HepG2 (cell line): ENCODE results near the gene SYMPK. TPM values are rescaled to one million over a fixed set of nuclear protein-coding genes. Genes with fewer than 3 reads are reported as not detected.

Experiments used
- BRD4 ChIP-seq: sonication (generic); formaldehyde crosslinking; IDR thresholded peaks from 2 replicates; pipeline ENCODE4 v1.4.0; 2020; ENCODE audit warnings: missing genetic modification reagents
- HBP1 ChIP-seq: IDR thresholded peaks from 2 replicates; pipeline ENCODE4 v1.6.1; 2016; ENCODE audit warnings: low read depth, control low read depth
- HOMEZ ChIP-seq: IDR thresholded peaks from 2 replicates; pipeline ENCODE4 v1.6.1; 2016; ENCODE audit warnings: low read depth
- HOXD1 ChIP-seq: sonication (generic); formaldehyde crosslinking; IDR thresholded peaks from 2 replicates; pipeline ENCODE4 v1.5.0; 2020; ENCODE audit warnings: missing genetic modification reagents
- KDM3A ChIP-seq: IDR thresholded peaks from 2 replicates; pipeline ENCODE4 v1.6.1; 2018; ENCODE audit warnings: low read depth, missing compliant biosample characterization
- MAF1 ChIP-seq: sonication (generic); formaldehyde crosslinking; IDR thresholded peaks from 2 replicates; pipeline ENCODE4 v1.5.0; 2020; ENCODE audit warnings: missing genetic modification reagents, borderline replicate concordance
- MYC ChIP-seq: sonication (generic); formaldehyde crosslinking; IDR thresholded peaks from 2 replicates; pipeline ENCODE4 v1.9.0; 2021; ENCODE audit warnings: missing genetic modification reagents, borderline replicate concordance
- RXRA ChIP-seq: sonication (generic); formaldehyde crosslinking; IDR thresholded peaks from 2 replicates; pipeline ENCODE4 v1.5.1; 2020; ENCODE audit warnings: missing genetic modification reagents
- THAP9 ChIP-seq: sonication (generic); formaldehyde crosslinking; IDR thresholded peaks from 2 replicates; pipeline ENCODE4; 2020; ENCODE audit warnings: missing genetic modification reagents, mild to moderate bottlenecking, borderline replicate concordance
- ZBTB4 ChIP-seq: sonication (generic); formaldehyde crosslinking; IDR thresholded peaks from 2 replicates; pipeline ENCODE4 v1.4.0; 2020; ENCODE audit warnings: missing genetic modification reagents, mild to moderate bottlenecking, borderline replicate concordance
- ZBTB42 ChIP-seq: sonication (generic); formaldehyde crosslinking; IDR thresholded peaks from 2 replicates; pipeline ENCODE4 v1.5.0; 2020; ENCODE audit warnings: mild to moderate bottlenecking, missing genetic modification reagents
- ZBTB44 ChIP-seq: sonication (generic); formaldehyde crosslinking; IDR thresholded peaks from 2 replicates; pipeline ENCODE4 v1.4.0; 2020; ENCODE audit warnings: missing genetic modification reagents
- ZFP37 ChIP-seq: sonication (generic); formaldehyde crosslinking; IDR thresholded peaks from 2 replicates; pipeline ENCODE4 v1.4.0; 2020; ENCODE audit warnings: missing genetic modification reagents, borderline replicate concordance
- ZNF580 ChIP-seq: IDR thresholded peaks from 2 replicates; pipeline ENCODE4 v1.6.1; 2016; ENCODE audit warnings: low read depth, borderline replicate concordance
- ZNF891 ChIP-seq: sonication (generic); formaldehyde crosslinking; IDR thresholded peaks from 2 replicates; pipeline ENCODE4 v1.5.0; 2020; ENCODE audit warnings: mild to moderate bottlenecking, missing genetic modification reagents
- polyA plus RNA-seq, 8 experiments: library from polyadenylated mRNA; depleted of rRNA in 3 of 8; stranded (reverse) in 7 of 8; unstranded in 1 of 8; fragments of >200 nt; fragmentation: Illumina TruSeq in 4 of 8; extraction: Trizol in 4 of 8; gene quantifications; 2 replicates each; pipeline versions ENCODE4 v1.2.1 to v1.2.3, GENCODE V29; 2011 to 2016; ENCODE audit warnings: low read depth in 4 of 8, missing spikeins in 1 of 8, mixed read lengths in 1 of 8; ENCODE audit not compliant: insufficient read depth in 1 of 8
- total RNA-seq, 5 experiments: library from RNA; depleted of rRNA; stranded (reverse); fragments of >200 nt; fragmentation: Illumina TruSeq; extraction: Trizol; gene quantifications; 2 replicates each; pipeline ENCODE4 v1.2.3, GENCODE V29; 2016; ENCODE audit warnings: low read depth in 1 of 5

The SYMPK gene
- total and polyA plus RNA-seq, 2 of the 13 experiments (the other 11 are each of a cell fraction or from before 2014, with no cell fraction given) = 21.9 to 55.7 TPM

- TF ChIP-seq HBP1 (CRISPR knock-in tag) (peak; percentile 30; the same call in 1 of the 2 replicates), ZNF580 (0 out of 2 replicates have a peak, but pooled peaks have one; percentile 46), RXRA (CRISPR knock-in tag) (peak; percentile 59; the same call in 1 of the 2 replicates), ZBTB44 (CRISPR knock-in tag) (no peak), MYC (CRISPR knock-in tag) (peak; percentile 69), ZBTB42 (CRISPR knock-in tag) (peak; percentile 100), MAF1 (CRISPR knock-in tag) (0 out of 2 replicates have a peak, but pooled peaks have one; percentile 63), THAP9 (CRISPR knock-in tag) (peak; percentile 51; the same call in 1 of the 2 replicates), ZFP37 (CRISPR knock-in tag) (peak; percentile 86; the same call in 1 of the 2 replicates), ZNF891 (CRISPR knock-in tag) (peak; percentile 49; the same call in 1 of the 2 replicates), KDM3A (no peak; the same call in 1 of the 2 replicates), ZBTB4 (CRISPR knock-in tag) (no peak), HOXD1 (CRISPR knock-in tag) (peak; percentile 54; the same call in 1 of the 2 replicates), HOMEZ (CRISPR knock-in tag) (no peak), BRD4 (CRISPR knock-in tag) (peak; percentile 85)
Observed at GRCh38 chr19:45768984-45769782, 93.8 kb downstream of the SYMPK start, which contains the start of gene SIX5 (continued).
